Measurements from ENCODE around the gene ONECUT3.

ONECUT3 gene

DNA sequence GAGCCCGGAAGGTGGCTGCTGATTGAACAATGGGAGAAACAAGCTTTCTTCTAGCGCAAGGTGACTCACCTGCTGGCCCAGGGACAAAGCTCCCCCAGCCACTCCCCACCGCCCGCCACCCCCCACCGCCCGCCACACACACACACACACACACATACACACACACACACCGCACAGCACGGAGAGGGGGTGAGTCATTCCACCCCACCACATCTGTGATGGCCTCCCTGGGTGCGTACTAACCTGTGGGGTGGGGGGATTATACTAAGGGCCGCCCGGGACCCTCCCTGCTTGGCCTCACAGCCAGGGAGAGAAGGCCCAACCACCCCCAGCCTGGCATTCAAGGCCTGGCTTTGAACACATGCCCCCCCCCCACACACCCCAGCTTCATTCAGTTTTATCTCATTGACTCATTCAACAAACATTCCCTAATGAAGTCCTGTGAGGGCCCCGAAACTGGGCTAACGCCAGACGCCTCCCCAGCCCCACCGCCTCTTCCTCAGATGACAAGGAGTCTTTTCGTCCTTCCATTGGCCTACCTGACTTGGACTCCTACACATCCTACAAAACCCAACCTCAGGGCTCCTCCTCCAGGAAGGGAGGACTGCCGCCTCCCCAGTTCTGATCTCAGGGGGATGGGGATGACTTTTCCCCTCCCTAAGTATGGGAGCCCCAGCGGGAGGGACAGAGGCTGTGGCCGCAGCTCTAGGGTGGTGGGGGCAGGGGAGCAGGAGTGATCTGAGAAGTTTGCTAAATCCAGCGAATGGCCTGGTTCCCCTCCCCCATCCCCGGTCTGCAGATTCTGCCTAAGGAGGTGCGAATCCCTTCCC lies 5.8 kb upstream of the ONECUT3 start:
- no peaks in the 10 kb centered on the region for H3K79me1 ChIP-seq (ENCODE audit: low read depth, low read length)
- peak overlapping the region; percentile 65 for H3K23ac ChIP-seq (ENCODE audit: low read depth, low read length, poor library complexity)
- no peak overlapping the region for H2BK5ac ChIP-seq (ENCODE audit: low read length)
- H3K4me1 ChIP-seq (ENCODE audit: control insufficient read depth in 2 of 2, insufficient read depth in 1 of 2, low read depth in 1 of 2, low read length in 2 of 2), result peaks cover 12 to 18% of the 10 kb centered on the region in 2 donors
- H3K14ac ChIP-seq (ENCODE audit: low read length), result no peak overlapping the region
- H3K9ac ChIP-seq (ENCODE audit: low read depth, low read length, poor library complexity), result no peak overlapping the region
- H2AK5ac ChIP-seq (ENCODE audit: low read depth, low read length), result no peak overlapping the region
- peak overlapping the region; percentile 19 for H3K4me2 ChIP-seq (ENCODE audit: insufficient read depth, low read length, poor library complexity, severe bottlenecking)
- no CpG with 5 or more reads among the region's 22 CpGs for WGBS, 2 donors (ENCODE audit: extremely low coverage in 2 of 2, insufficient read length in 2 of 2, insufficient replicate concordance in 1 of 2)
- no peak overlapping the region for H4K8ac ChIP-seq (ENCODE audit: low read depth, low read length)
- no peak overlapping the region for H4K91ac ChIP-seq (ENCODE audit: low read depth, low read length, poor library complexity)
- no peak overlapping the region for H3K4me3 ChIP-seq (ENCODE audit: low read length in 2 of 2)
- H3K27ac ChIP-seq (replicated peaks; ENCODE audit: low read length), result no peak overlapping the region
- no peak overlapping the region for H2BK120ac ChIP-seq (ENCODE audit: low read depth, low read length)
- no peak overlapping the region for H2BK15ac ChIP-seq (ENCODE audit: low read length)
- no peaks in the 10 kb centered on the region for H3K36me3 ChIP-seq (replicated peaks in 1 of 2; ENCODE audit: control insufficient read depth in 2 of 2, insufficient read depth in 2 of 2, low read length in 2 of 2)
- DNase-seq (ENCODE audit: low spot score), result no peak
- no peaks in the 10 kb centered on the region for H3K9me3 ChIP-seq (replicated peaks in 1 of 2; ENCODE audit: control insufficient read depth in 2 of 2, insufficient read depth in 1 of 2, low read depth in 1 of 2, low read length in 2 of 2)
- H2AFZ ChIP-seq (ENCODE audit: low read length), result no peak overlapping the region
- peaks cover 50 to 78% (median 74%) of the 10 kb centered on the region in 3 experiments for H3K27me3 ChIP-seq (ENCODE audit: control insufficient read depth in 3 of 3, insufficient read depth in 3 of 3, low read depth in 1 of 3, low read length in 3 of 3)
- peak overlapping the region; percentile 38 for H3K18ac ChIP-seq (ENCODE audit: low read length)
- H3K4ac ChIP-seq (ENCODE audit: low read length), result no peak overlapping the region
- no peak overlapping the region for H2BK12ac ChIP-seq (ENCODE audit: low read length)

DNA sequence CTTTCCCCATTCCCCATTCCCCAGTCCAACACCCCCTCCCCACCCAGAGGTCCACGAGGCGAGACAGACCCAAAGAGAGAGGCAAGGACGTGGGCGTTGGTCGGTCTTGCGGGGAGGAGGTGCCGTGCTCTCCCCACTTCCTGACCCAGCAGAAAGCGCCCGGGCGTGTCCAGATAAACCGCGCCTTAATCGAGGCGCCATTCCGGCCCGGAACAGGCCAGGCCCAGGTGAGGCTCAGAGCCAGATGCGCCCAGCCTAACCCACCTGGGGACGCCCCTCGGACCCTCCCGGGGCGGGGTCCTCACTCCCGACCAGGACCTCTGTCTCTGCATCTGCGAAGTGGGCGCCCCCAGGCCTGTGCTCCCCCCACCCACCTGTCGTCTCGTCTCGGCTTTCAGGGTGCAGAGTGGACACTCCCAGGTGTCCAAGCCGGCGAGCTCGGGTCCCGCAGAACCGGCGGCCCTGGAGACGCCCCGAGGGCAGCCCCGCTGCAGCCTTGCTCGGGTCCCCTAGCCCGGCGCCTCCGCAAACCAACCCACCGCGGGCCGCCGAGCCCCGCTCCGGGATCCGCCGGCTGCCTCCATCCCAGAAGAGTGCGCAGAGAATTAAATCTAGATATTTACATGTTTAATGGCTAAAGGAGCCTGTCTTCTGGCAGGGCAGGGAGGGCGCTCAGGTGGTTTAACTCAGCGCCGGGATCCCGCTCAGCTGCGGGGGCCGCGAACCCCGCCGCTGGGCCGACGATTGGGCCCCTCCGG lies 5.0 kb upstream of the ONECUT3 start:
- Histone ChIP-seq H3K36me3 (replicated peaks in 1 of 2; ENCODE audit: control insufficient read depth in 2 of 2, insufficient read depth in 2 of 2, low read length in 2 of 2) (no peaks in the 10 kb centered on the region), H3K79me1 (ENCODE audit: low read depth, low read length) (no peaks in the 10 kb centered on the region), H3K14ac (ENCODE audit: low read length) (peak overlapping the region; percentile 33), H3K9me3 (replicated peaks in 1 of 2; ENCODE audit: control insufficient read depth in 2 of 2, insufficient read depth in 1 of 2, low read depth in 1 of 2, low read length in 2 of 2) (no peaks in the 10 kb centered on the region), H3K4me3 (ENCODE audit: low read length in 2 of 2) (no peak overlapping the region), H2BK12ac (ENCODE audit: low read length) (peak overlapping the region; percentile 53), H3K27ac (replicated peaks; ENCODE audit: low read length) (no peak overlapping the region), H4K91ac (ENCODE audit: low read depth, low read length, poor library complexity) (no peak overlapping the region), H2BK120ac (ENCODE audit: low read depth, low read length) (no peak overlapping the region), H4K8ac (ENCODE audit: low read depth, low read length) (no peak overlapping the region), H3K9ac (ENCODE audit: low read depth, low read length, poor library complexity) (no peak overlapping the region), H3K23ac (ENCODE audit: low read depth, low read length, poor library complexity) (peak overlapping the region; percentile 53), H3K27me3 (ENCODE audit: control insufficient read depth in 3 of 3, insufficient read depth in 3 of 3, low read depth in 1 of 3, low read length in 3 of 3) (peaks cover 57 to 86% (median 82%) of the 10 kb centered on the region in 3 experiments), H2AK5ac (ENCODE audit: low read depth, low read length) (peak overlapping the region; percentile 91), H2BK15ac (ENCODE audit: low read length) (no peak overlapping the region), H3K4me2 (ENCODE audit: insufficient read depth, low read length, poor library complexity, severe bottlenecking) (peak overlapping the region; percentile 19), H3K18ac (ENCODE audit: low read length) (peak overlapping the region; percentile 79), H3K4ac (ENCODE audit: low read length) (no peak overlapping the region), H3K4me1 (ENCODE audit: control insufficient read depth in 2 of 2, insufficient read depth in 1 of 2, low read depth in 1 of 2, low read length in 2 of 2) (peaks cover 15 to 18% of the 10 kb centered on the region in 2 donors), H2BK5ac (ENCODE audit: low read length) (peak overlapping the region; percentile 24), H2AFZ (ENCODE audit: low read length) (no peak overlapping the region)
- no CpG with 5 or more reads among the region's 61 CpGs for WGBS, 2 donors (ENCODE audit: extremely low coverage in 2 of 2, insufficient read length in 2 of 2, insufficient replicate concordance in 1 of 2)
- DNase-seq (ENCODE audit: low spot score), result no peak

DNA sequence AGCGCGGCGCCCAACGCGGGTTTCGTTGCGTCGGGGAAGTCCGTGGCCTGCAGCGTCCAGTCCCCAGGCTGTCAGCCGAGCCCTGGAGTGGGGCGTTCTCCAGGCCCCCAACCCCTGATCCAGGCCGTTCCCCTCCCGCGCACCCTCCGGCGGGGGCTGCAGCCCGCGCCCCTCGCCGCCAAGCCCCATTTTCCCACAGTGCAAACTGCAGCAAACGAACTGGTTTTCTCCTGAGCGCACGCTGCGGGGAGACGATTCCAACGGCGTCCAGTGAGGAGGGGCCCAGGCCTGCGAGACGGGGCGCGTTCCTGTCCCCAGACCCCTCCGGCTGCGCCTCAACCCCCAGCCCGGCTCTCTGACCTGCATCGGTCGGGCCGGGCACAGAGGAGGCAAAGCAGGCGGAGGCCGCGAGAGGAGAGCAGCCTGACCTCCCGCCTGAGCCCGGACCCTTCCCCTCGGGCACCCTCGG lies 4.4 kb upstream of the ONECUT3 start:
- peak overlapping the region; percentile 81 for H2AK5ac ChIP-seq (ENCODE audit: low read depth, low read length)
- H3K79me1 ChIP-seq (ENCODE audit: low read depth, low read length), result no peaks in the 10 kb centered on the region
- no peak overlapping the region for H3K27ac ChIP-seq (replicated peaks; ENCODE audit: low read length)
- H3K14ac ChIP-seq (ENCODE audit: low read length), result no peak overlapping the region
- H2BK5ac ChIP-seq (ENCODE audit: low read length), result peak overlapping the region; percentile 24
- WGBS, 2 donors (ENCODE audit: extremely low coverage in 2 of 2, insufficient read length in 2 of 2, insufficient replicate concordance in 1 of 2), result no CpG with 5 or more reads among the region's 45 CpGs
- H3K23ac ChIP-seq (ENCODE audit: low read depth, low read length, poor library complexity), result peak overlapping the region; percentile 89
- H2BK120ac ChIP-seq (ENCODE audit: low read depth, low read length), result no peak overlapping the region
- no peaks in the 10 kb centered on the region for H3K36me3 ChIP-seq (replicated peaks in 1 of 2; ENCODE audit: control insufficient read depth in 2 of 2, insufficient read depth in 2 of 2, low read length in 2 of 2)
- peak overlapping the region; percentile 41 for H2BK12ac ChIP-seq (ENCODE audit: low read length)
- DNase-seq (ENCODE audit: low spot score), result no peak
- H2AFZ ChIP-seq (ENCODE audit: low read length), result peak overlapping the region; percentile 35
- H3K27me3 ChIP-seq (ENCODE audit: control insufficient read depth in 3 of 3, insufficient read depth in 3 of 3, low read depth in 1 of 3, low read length in 3 of 3), result peaks cover 59 to 91% (median 88%) of the 10 kb centered on the region in 3 experiments
- no peaks in the 10 kb centered on the region for H3K9me3 ChIP-seq (replicated peaks in 1 of 2; ENCODE audit: control insufficient read depth in 2 of 2, insufficient read depth in 1 of 2, low read depth in 1 of 2, low read length in 2 of 2)
- H3K4ac ChIP-seq (ENCODE audit: low read length), result no peak overlapping the region
- H3K18ac ChIP-seq (ENCODE audit: low read length), result peak overlapping the region; percentile 92
- no peak overlapping the region for H3K9ac ChIP-seq (ENCODE audit: low read depth, low read length, poor library complexity)
- peak overlapping the region; percentile 75 for H2BK15ac ChIP-seq (ENCODE audit: low read length)
- no peak overlapping the region for H4K8ac ChIP-seq (ENCODE audit: low read depth, low read length)
- H3K4me3 ChIP-seq (ENCODE audit: low read length in 2 of 2), result no peak overlapping the region
- H4K91ac ChIP-seq (ENCODE audit: low read depth, low read length, poor library complexity), result no peak overlapping the region
- H3K4me2 ChIP-seq (ENCODE audit: insufficient read depth, low read length, poor library complexity, severe bottlenecking), result no peak overlapping the region
- peaks cover 15 to 18% of the 10 kb centered on the region in 2 donors for H3K4me1 ChIP-seq (ENCODE audit: control insufficient read depth in 2 of 2, insufficient read depth in 1 of 2, low read depth in 1 of 2, low read length in 2 of 2)

All from neuronal stem cell (in vitro differentiated cells).